Tibial nerve (tissue), 3 donors: Measurements from ENCODE around the gene MEX3D.

Experiments
- POLR2A ChIP-seq, 2 donors: fragments of 450-650 bp; IDR thresholded peaks; one replicate each; pipeline ENCODE4 v1.6.1; 2017; ENCODE audit warnings: antibody characterized with exemption in 2 of 2, mild to moderate bottlenecking in 2 of 2, moderate library complexity in 2 of 2
- TF ChIP-seq, protein P1 (sequence below), 5 experiments: fragments of 200-600 bp in 3 of 5; fragments of 450-650 bp in 2 of 5; sonication (generic) in 3 of 5; IDR thresholded peaks; one replicate each; pipeline ENCODE4 v1.5.1; 2016 to 2019; ENCODE audit warnings: antibody characterized with exemption in 5 of 5, mild to moderate bottlenecking in 3 of 5, moderate library complexity in 2 of 5

DNA sequence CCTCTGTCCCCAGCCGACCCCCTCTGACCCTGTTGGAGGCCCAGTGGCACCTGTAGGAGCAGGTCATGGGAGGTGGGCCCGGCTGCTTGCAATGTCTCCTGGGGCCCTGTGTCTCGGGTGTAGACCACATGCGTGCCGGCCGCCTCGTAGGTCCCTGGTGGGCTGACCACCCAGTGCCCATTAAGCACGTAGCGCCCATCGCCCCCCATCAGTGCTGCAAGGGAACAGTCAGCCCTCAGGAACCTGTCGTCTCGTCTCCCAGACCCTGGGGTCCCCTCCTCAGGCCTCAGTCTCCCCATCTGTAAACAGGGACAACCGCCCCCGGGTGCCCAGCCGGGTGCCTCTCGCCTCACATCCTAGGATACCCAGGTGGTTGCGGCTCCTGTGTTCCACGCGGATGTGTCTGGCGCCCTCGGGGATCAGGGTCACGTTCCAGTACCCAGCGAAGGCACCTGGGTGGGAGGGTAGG is 60.9 kb downstream of the MEX3D start:
- TF ChIP-seq, protein P1, sequence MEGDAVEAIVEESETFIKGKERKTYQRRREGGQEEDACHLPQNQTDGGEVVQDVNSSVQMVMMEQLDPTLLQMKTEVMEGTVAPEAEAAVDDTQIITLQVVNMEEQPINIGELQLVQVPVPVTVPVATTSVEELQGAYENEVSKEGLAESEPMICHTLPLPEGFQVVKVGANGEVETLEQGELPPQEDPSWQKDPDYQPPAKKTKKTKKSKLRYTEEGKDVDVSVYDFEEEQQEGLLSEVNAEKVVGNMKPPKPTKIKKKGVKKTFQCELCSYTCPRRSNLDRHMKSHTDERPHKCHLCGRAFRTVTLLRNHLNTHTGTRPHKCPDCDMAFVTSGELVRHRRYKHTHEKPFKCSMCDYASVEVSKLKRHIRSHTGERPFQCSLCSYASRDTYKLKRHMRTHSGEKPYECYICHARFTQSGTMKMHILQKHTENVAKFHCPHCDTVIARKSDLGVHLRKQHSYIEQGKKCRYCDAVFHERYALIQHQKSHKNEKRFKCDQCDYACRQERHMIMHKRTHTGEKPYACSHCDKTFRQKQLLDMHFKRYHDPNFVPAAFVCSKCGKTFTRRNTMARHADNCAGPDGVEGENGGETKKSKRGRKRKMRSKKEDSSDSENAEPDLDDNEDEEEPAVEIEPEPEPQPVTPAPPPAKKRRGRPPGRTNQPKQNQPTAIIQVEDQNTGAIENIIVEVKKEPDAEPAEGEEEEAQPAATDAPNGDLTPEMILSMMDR (IDR thresholded peaks at IDR 0.05): no peak
- TF ChIP-seq POLR2A (IDR thresholded peaks at IDR 0.05): no peak
